WTC11 (cell line): ENCODE data around the gene LEUTX. TPM values are rescaled to one million over a fixed set of nuclear protein-coding genes. Genes with fewer than 3 reads are reported as not detected.

ENCODE experiments used
- ATAC-seq: fragments of 200-7000 bp; cut with Tn5 transposase; 2 replicates; pipeline ENCODE4 v1.10.0; 2021; ENCODE audit warnings: mild to moderate bottlenecking, moderate library complexity
- CTCF ChIA-PET: fragments of 300-600 bp; sonication (Branson Sonifier 250); formaldehyde crosslinking; loops from one replicate; lab custom pipeline; 2021; ENCODE audit warnings: antibody characterized with exemption; lab: Charles Lee
- POLR2A ChIA-PET: fragments of 350-600 bp; sonication (Branson Sonifier 250); formaldehyde crosslinking; loops from one replicate; lab custom pipeline; 2021; ENCODE audit warnings: antibody characterized with exemption; lab: Charles Lee
- DNase-seq: peaks from one replicate; pipeline ENCODE4 v3.0.0; 2021; ENCODE audit warnings: low spot score
- H3K27ac Mint-ChIP-seq: 2 replicates; pipeline ENCODE4 v1.8.0; 2021; ENCODE audit warnings: mixed read lengths
- H3K27me3 Mint-ChIP-seq: 2 replicates; pipeline ENCODE4 v1.8.0; 2021; ENCODE audit warnings: low read depth, mild to moderate bottlenecking, moderate library complexity, mixed read lengths
- H3K36me3 Mint-ChIP-seq: 2 replicates; pipeline ENCODE4 v1.8.0; 2021; ENCODE audit warnings: mixed read lengths
- H3K4me1 Mint-ChIP-seq: 2 replicates; pipeline ENCODE4 v1.8.0; 2022; ENCODE audit warnings: mixed read lengths
- H3K4me3 Mint-ChIP-seq: 2 replicates; pipeline ENCODE4 v1.8.0; 2021; ENCODE audit warnings: mild to moderate bottlenecking, moderate library complexity, mixed read lengths
- H3K9me3 Mint-ChIP-seq: 2 replicates; pipeline ENCODE4 v1.8.0; 2021; ENCODE audit warnings: mixed read lengths
- AR ChIP-seq: fragments of 250-450 bp; sonication (Bioruptor Pico); IDR thresholded peaks from 2 replicates; pipeline ENCODE4 v1.9.0; 2021; ENCODE audit warnings: mild to moderate bottlenecking
- ATF3 ChIP-seq: sonication (generic); formaldehyde crosslinking; conservative IDR thresholded peaks from 2 replicates; pipeline ENCODE4 v1.8.1; 2022; ENCODE audit warnings: mild to moderate bottlenecking, missing genetic modification reagents
- E2F1 ChIP-seq: sonication (generic); formaldehyde crosslinking; IDR thresholded peaks from 2 replicates; pipeline ENCODE4 v1.8.0; 2022; ENCODE audit warnings: mild to moderate bottlenecking, missing genetic modification reagents
- ELF4 ChIP-seq: sonication (generic); formaldehyde crosslinking; IDR thresholded peaks from 2 replicates; pipeline ENCODE4 v1.8.1; 2022; ENCODE audit warnings: low read depth, mild to moderate bottlenecking, moderate library complexity, missing genetic modification reagents
- EMX1 ChIP-seq: fragments of 250-450 bp; sonication (Bioruptor Pico); IDR thresholded peaks from 2 replicates; pipeline ENCODE4 v1.8.0; 2021; ENCODE audit warnings: mild to moderate bottlenecking
- ERG ChIP-seq: fragments of 250-450 bp; sonication (Bioruptor Pico); IDR thresholded peaks from 2 replicates; pipeline ENCODE4 v1.8.0; 2021; ENCODE audit warnings: mild to moderate bottlenecking
- FOXJ3 ChIP-seq: sonication (generic); formaldehyde crosslinking; IDR thresholded peaks from 2 replicates; pipeline ENCODE4 v1.9.0; 2021; ENCODE audit warnings: missing genetic modification reagents, mild to moderate bottlenecking, borderline replicate concordance
- NR1H2 ChIP-seq: sonication (generic); formaldehyde crosslinking; IDR thresholded peaks from 2 replicates; pipeline ENCODE4 v1.9.0; 2021; ENCODE audit warnings: mild to moderate bottlenecking, moderate library complexity, missing genetic modification reagents
- NR2C2 ChIP-seq: sonication (generic); formaldehyde crosslinking; IDR thresholded peaks from 2 replicates; pipeline ENCODE4 v1.8.0; 2022; ENCODE audit warnings: mild to moderate bottlenecking, missing genetic modification reagents
- OVOL2 ChIP-seq: fragments of 250-450 bp; sonication (Bioruptor Pico); IDR thresholded peaks from 2 replicates; pipeline ENCODE4 v1.9.0; 2021; ENCODE audit warnings: mild to moderate bottlenecking, borderline replicate concordance
- TP53 ChIP-seq: sonication (generic); formaldehyde crosslinking; IDR thresholded peaks from 2 replicates; pipeline ENCODE4 v1.8.1; 2023; ENCODE audit warnings: mild to moderate bottlenecking, missing genetic modification reagents
- ZNF121 ChIP-seq: sonication (generic); formaldehyde crosslinking; IDR thresholded peaks from 2 replicates; pipeline ENCODE4 v1.8.0; 2023; ENCODE audit warnings: missing genetic modification reagents
- ZNF317 ChIP-seq: sonication (generic); formaldehyde crosslinking; IDR thresholded peaks from 2 replicates; pipeline ENCODE4 v1.8.1; 2023; ENCODE audit warnings: low read depth, mild to moderate bottlenecking, moderate library complexity, missing genetic modification reagents, borderline replicate concordance
- ZNF416 ChIP-seq: fragments of 250-450 bp; sonication (Bioruptor Pico); IDR thresholded peaks from 2 replicates; pipeline ENCODE4 v1.9.0; 2021; ENCODE audit warnings: mild to moderate bottlenecking, inconsistent platforms
- ZNF512 ChIP-seq: sonication (generic); formaldehyde crosslinking; IDR thresholded peaks from 2 replicates; pipeline ENCODE4 v1.8.1; 2022; ENCODE audit warnings: missing genetic modification reagents, borderline replicate concordance
- ZNF532 ChIP-seq: fragments of 250-450 bp; sonication (Bioruptor Pico); IDR thresholded peaks from 2 replicates; pipeline ENCODE4 v1.9.0; 2021; ENCODE audit warnings: mild to moderate bottlenecking, borderline replicate concordance
- ZSCAN18 ChIP-seq: fragments of 250-450 bp; sonication (Bioruptor Pico); IDR thresholded peaks from 2 replicates; pipeline ENCODE4 v2.1.2; 2022; ENCODE audit warnings: mild to moderate bottlenecking, moderate library complexity
- total RNA-seq: library from RNA; stranded (reverse); gene quantifications from 3 replicates; pipeline ENCODE4 v1.2.3, GENCODE V29; 2021

Gene LEUTX
- total RNA-seq, 1 experiment from 2014 or later: not detected

- POLR2A ChIA-PET: interaction anchor here (0.7 to 2.1 kb wide), 5 partner anchors 8 to 326 kb away, joined by 3 to 14 read pairs (median 6); partner anchors contain the start of gene FBL
- peaks cover 13% of the 10 kb centered on the region for H3K4me1 Mint-ChIP-seq
- peak overlapping the region; percentile 47; the same call in 1 of the 2 replicates for H3K27ac Mint-ChIP-seq
- no peaks in the 10 kb centered on the region for H3K27me3 Mint-ChIP-seq
- DNase-seq (no peak), ATAC-seq (peak; percentile 20; the same call in 1 of the 2 replicates)
- peak overlapping the region; percentile 67 for H3K4me3 Mint-ChIP-seq
- H3K36me3 Mint-ChIP-seq: peaks cover 52% of the 10 kb centered on the region
- CTCF ChIA-PET: interaction anchor here (0.9 to 2.1 kb wide), 9 partner anchors 11 to 435 kb away, joined by 3 to 22 read pairs (median 7); partner anchors contain the start of genes FBL, PSMC4 and TTC9B
- no peaks in the 10 kb centered on the region for H3K9me3 Mint-ChIP-seq
- TF ChIP-seq NR2C2 (CRISPR knock-in tag): no peak
- TF ChIP-seq FOXJ3 (CRISPR knock-in tag): no peak
- no peak for TF ChIP-seq TP53 (CRISPR knock-in tag)
- no peak for TF ChIP-seq ZNF121 (CRISPR knock-in tag)
- no peak for TF ChIP-seq OVOL2 (CRISPR knock-in tag)
- TF ChIP-seq, all 79 proteins: peak for 0
Observed at GRCh38 chr19:39833160-39833463, 54.5 kb downstream of the LEUTX start.

GRCh38 chr19:39833464-39834286, 55.0 kb downstream of the LEUTX start, which contains the start of gene DYRK1B:
DYRK1B (minus strand) TSS chr19:39834162; CDS start chr19:39831867, 2,295 bp downstream.
- Mint-ChIP-seq H3K27ac (peak within 1 kb of the TSS; percentile 98), H3K27me3 (no peaks in the 10 kb centered on the region), H3K36me3 (peaks cover 55% of the 10 kb centered on the region), H3K9me3 (no peaks in the 10 kb centered on the region), H3K4me1 (peaks cover 13% of the 10 kb centered on the region), H3K4me3 (peak within 1 kb of the TSS; percentile 72)
- POLR2A ChIA-PET: interaction anchor here (0.6 to 2.1 kb wide), 7 partner anchors 9 to 327 kb away, joined by 3 to 14 read pairs (median 3); partner anchors contain the start of gene FBL
- DNase-seq (peak; percentile 96), ATAC-seq (peak; percentile 91)
- CTCF ChIA-PET: interaction anchor here (0.5 to 2.1 kb wide), 18 partner anchors 9 to 715 kb away, joined by 3 to 22 read pairs (median 4); partner anchors contain the start of genes FBL, PSMC4 and TTC9B
- TF ChIP-seq EMX1 (CRISPR knock-in tag): peak; percentile 90
- no peak for TF ChIP-seq ELF4 (CRISPR knock-in tag)
- 0 out of 2 replicates have a peak, but pooled peaks have one; percentile 83 for TF ChIP-seq ZNF532
- TF ChIP-seq E2F1 (CRISPR knock-in tag): no peak
- TF ChIP-seq ZNF416: peak; percentile 93; the same call in 1 of the 2 replicates
- no peak for TF ChIP-seq ATF3 (CRISPR knock-in tag)
- no peak for TF ChIP-seq FOXJ3 (CRISPR knock-in tag)
- no peak for TF ChIP-seq NR1H2
- peak; percentile 70; the same call in 1 of the 2 replicates for TF ChIP-seq AR (CRISPR knock-in tag)
- TF ChIP-seq ZNF512 (CRISPR knock-in tag): no peak
- peak; percentile 85 for TF ChIP-seq ERG (CRISPR knock-in tag)
- no peak for TF ChIP-seq ZNF317
- no peak for TF ChIP-seq ZSCAN18
